22Rv1 (cell line): ENCODE data around the gene CXCR4.

ENCODE experiments used
- CTCF ChIP-seq: fragments of 450-650 bp; IDR thresholded peaks from 2 replicates; pipeline ENCODE4 v1.5.1; 2017; ENCODE audit warnings: mild to moderate bottlenecking
- ZFX ChIP-seq: fragments of 450-650 bp; IDR thresholded peaks from 2 replicates; pipeline ENCODE4 v1.6.1; 2017; ENCODE audit warnings: antibody characterized with exemption, borderline replicate concordance

- TF ChIP-seq CTCF (no peak), ZFX (no peak)
Measured at GRCh38 chr2:136118819-136119716, 1.1 kb upstream of the CXCR4 start.
